ENCODE results near the gene MYO18A.

The MYO18A gene

GRCh38 chr17:29145289-29146073 lies 34.7 kb downstream of the MYO18A start:
- peak; percentile 79 for DNase-seq

GRCh38 chr17:29143894-29144293 lies 36.3 kb downstream of the MYO18A start:
- DNase-seq = peak; percentile 76

GRCh38 chr17:29141514-29141876 lies 38.7 kb downstream of the MYO18A start:
- no peak for DNase-seq

- peak; percentile 11 for DNase-seq
Measured at GRCh38 chr17:29140631-29141513, 39.3 kb downstream of the MYO18A start.

GRCh38 chr17:29140051-29140621 lies 40.1 kb downstream of the MYO18A start:
- DNase-seq = peak; percentile 73

- DNase-seq = no peak
Measured at GRCh38 chr17:29138971-29139691, 41.1 kb downstream of the MYO18A start.

- DNase-seq = peak; percentile 13
Measured at GRCh38 chr17:29138184-29138955, 41.8 kb downstream of the MYO18A start.

- no peak for DNase-seq
Measured at GRCh38 chr17:29136998-29137730, 43.0 kb downstream of the MYO18A start.

- no peak for DNase-seq
Measured at GRCh38 chr17:29135464-29135863, 44.7 kb downstream of the MYO18A start.

GRCh38 chr17:29133121-29133713 lies 47.0 kb downstream of the MYO18A start:
- no peak for DNase-seq

- peak; percentile 8 for DNase-seq
Measured at GRCh38 chr17:29131814-29132682, 48.1 kb downstream of the MYO18A start.

- no peak for DNase-seq
Measured at GRCh38 chr17:29129731-29130130, 50.5 kb downstream of the MYO18A start.

- DNase-seq = no peak
Measured at GRCh38 chr17:29127840-29128239, 52.4 kb downstream of the MYO18A start.

GRCh38 chr17:29126268-29126930 lies 53.8 kb downstream of the MYO18A start:
- no peak for DNase-seq

- no peak for DNase-seq
Measured at GRCh38 chr17:29125651-29126050, 54.5 kb downstream of the MYO18A start.

GRCh38 chr17:29124925-29125273 lies 55.3 kb downstream of the MYO18A start:
- peak; percentile 96 for DNase-seq

GRCh38 chr17:29124135-29124924 lies 55.9 kb downstream of the MYO18A start:
- DNase-seq = peak; percentile 87

GRCh38 chr17:29123111-29123510 lies 57.1 kb downstream of the MYO18A start:
- no peak for DNase-seq

GRCh38 chr17:29121442-29121841 lies 58.8 kb downstream of the MYO18A start:
- no peak for DNase-seq

All from hematopoietic multipotent progenitor cell treated with erythropoietin and hydrocortisone succinate and interleukin-3 and kit ligand, for 8 days (in vitro differentiated cells).